HG03520 (cell line): ENCODE data around the gene GPR25.

Experiments
- ATAC-seq: cut with Tn5 transposase; IDR thresholded peaks from one replicate; pipeline ENCODE4 v1.9.1; 2021; ENCODE audit warnings: mild to moderate bottlenecking, moderate library complexity; ENCODE audit not compliant: unreplicated experiment

The GPR25 gene

DNA sequence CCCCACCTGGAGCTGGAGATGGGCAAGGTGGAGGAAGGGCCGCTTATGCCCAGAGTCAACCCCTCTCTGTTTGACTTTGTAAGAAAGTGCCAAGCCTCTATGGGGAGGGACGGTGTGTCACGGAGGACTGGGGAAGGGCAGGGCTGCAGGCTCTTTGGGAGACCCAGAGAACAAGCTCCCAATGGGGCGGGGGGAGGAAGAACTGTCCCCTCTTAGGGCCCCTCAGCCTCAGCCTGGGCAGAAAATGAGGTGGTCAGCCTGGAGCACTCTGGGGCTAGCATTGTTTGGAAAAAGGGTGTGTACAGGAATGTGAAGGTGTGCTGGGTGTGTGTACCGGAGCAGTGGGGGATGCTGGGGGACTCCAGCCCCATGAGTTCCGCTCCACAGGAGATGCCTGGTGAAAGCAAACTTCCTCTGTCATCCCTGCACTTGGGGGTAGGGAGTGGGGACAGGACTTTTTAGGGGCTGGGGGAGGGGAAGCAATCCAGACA lies 20.7 kb downstream of the GPR25 start:
- ATAC-seq = no peak

DNA sequence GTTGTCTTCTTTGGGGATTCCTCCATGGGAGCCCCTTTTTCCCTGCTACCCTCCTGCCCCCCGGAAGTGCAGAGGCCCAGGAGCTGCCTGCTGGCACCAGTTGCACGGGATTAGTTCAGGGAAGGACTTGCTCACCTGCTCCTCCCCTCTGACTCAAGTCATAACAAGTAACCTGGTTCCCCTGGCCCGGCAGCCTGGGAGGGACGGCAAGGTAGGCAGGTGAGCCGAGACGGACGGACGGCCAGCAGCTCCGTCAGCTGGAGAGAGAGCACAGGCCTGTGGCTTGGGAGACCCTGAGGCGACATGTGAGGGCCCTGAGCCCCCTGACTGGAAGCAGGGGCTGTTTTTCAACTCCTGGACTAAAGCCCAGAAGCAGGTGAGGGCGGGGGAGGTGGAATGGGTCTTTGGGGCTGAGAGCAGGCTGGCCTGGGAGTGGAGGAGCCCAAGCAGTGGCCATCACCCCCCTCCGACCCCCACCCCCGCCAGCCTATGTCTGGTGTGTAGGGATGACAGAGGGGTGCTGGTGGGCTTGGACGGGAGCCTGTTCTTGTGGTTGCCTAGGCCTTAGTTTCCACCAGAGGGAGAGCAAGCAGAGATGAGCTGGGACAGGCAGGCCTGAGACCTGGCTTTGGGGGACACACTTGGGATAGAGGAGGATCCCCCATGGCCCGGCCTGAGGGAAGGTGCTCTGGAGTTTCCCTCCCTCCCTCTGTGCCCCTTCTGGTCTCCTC lies 22.1 kb downstream of the GPR25 start, which contains the start of gene INAVA:
Gene INAVA, plus strand, starts transcription at position 189 of the 731 bp plus-strand sequence. CDS start 3,501 bp downstream, outside the sequence.
- ATAC-seq = no peak

DNA sequence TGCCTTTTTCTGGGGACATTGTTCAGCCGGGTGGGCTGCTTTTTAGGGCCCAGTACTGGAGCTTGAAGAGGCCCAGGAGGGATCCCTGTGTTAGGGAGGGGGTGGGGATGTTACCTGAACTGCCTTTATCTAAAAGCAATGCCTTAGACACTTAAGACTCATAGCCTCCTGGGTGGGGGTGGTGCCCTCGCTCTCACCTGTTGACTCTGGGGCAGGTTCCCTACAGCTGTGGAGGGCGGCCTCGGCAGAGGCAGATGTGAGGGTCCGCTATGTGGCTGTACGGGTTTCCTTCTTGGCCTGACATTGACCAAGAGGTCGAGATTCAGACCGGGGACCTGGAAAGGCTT lies 22.6 kb downstream of the GPR25 start:
- no peak for ATAC-seq

DNA sequence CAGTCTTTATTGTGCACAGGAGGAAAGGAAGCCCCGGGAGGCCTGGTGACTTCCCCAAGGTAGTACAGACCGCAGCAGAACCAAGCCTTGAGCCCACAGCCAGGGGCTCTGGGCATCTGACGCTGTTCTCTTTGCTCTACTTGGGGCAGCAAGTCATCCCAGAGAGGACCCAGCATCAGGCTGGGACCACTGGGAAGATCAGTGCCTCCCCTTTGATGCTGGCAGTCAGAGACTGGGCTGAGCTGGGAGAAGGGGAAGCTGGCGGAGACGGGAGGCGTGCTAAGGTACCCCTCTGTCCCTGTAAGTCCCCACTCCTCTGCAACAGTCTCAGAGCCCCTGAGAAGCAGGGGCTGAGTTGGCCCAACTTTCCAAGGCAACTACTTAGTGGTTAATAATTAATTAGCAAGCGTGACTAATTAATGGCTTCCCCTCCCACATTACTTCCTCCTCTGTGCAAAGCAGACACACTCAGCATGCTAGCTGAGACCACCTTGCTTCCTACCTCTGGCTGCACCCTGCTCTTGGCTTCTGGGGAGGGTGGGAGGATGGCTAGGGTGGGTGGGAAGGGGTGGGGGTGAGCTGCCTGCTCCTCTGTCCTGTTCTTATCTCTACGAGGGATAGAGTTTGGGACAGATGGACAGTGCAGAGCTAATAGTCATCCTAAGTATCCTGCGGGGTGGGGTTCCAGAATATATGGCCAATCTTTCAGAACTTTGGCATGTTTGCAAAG lies 23.2 kb downstream of the GPR25 start:
- ATAC-seq = no peak

DNA sequence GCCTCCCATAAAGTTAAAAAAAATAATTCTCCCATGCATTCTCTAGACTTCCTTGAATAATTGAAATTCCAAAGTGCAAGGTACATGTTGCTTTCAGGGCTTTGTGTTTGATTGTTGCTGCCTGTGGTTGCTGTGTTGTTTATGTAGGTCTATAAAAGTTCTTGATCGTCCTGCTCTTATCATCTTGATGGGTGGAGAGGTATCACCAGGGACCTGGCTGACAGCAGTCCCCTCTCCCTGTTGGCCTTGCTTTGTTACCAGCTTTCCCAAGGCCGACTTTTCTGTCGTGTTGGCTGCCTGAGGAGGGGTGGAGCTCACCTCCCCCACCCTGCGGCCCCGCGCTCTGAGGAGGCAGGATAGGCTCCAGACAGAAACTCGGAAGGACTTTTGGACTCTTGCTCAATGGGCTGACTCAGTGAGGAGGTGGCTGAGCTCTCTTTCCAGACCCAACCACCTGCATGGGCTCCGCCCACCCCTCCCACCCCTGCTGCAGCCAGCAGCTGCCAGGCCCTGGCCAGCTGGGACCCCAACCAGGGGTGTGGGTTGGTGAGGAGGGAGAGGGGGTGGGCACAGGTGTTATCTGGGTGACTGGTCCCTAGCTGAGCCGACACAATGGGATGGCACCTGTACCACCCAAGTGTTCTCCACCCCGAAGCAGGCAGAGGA lies 23.9 kb downstream of the GPR25 start:
- ATAC-seq = no peak

DNA sequence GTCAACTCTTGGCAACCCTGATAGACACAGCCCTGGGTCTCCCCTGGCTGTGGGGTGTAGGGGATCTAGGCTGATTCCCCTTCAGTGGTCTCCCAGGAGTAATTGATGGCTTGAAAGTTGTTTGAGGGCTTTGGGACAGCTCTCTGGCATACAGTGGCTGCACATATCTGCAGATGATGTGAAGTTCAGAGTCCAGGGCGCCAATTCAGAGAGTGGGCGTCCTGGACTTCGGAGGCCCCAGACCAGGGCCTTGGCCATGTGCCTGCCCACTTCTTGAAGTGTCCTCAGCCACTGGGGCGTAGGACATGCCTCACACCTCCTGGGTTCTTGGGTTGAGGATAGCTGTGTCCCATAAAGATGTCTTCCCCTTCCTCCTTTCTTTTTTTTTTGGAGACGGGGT lies 24.5 kb downstream of the GPR25 start:
- no peak for ATAC-seq

DNA sequence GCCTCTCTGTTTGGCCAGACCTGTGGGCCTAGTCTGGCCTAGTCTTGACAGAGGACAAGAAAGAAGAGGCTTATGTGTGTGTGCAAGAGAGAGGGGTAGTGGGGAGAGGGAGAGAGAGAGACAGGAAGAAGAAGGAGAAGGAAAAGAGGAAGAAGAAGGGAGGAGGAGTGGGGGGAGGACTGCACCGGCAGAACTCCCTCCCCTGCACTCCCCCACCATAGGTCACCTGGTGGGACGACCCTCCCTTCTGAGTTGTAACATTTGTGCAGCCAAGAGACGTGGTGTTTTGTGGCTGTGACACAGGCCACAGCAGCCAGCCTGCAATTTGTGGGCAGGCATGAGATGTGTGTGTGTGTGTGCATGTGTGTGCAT lies 26.2 kb downstream of the GPR25 start:
- no peak for ATAC-seq

DNA sequence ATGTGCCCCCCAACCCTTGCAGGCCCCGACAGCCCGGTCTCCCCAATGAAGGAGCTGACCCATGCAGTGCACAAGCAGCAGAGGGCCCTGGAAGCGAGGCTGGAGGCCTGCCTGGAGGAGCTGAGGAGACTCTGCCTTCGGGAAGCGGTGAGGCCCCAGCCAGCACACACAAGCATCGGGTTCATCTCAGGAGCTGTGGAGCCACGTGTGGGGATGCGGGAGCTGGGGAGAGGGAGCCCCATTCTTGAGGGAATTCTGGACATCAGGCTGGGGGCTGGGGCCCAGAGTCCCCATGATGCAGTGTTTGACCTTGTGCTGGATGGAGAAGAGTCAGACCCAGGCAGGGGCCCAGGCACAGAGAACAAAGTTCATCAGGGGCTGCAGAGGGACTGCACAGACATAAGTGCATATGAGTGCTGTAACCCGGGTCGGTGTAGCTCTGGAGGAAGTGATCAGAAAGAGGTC lies 26.7 kb downstream of the GPR25 start:
- ATAC-seq = no peak

DNA sequence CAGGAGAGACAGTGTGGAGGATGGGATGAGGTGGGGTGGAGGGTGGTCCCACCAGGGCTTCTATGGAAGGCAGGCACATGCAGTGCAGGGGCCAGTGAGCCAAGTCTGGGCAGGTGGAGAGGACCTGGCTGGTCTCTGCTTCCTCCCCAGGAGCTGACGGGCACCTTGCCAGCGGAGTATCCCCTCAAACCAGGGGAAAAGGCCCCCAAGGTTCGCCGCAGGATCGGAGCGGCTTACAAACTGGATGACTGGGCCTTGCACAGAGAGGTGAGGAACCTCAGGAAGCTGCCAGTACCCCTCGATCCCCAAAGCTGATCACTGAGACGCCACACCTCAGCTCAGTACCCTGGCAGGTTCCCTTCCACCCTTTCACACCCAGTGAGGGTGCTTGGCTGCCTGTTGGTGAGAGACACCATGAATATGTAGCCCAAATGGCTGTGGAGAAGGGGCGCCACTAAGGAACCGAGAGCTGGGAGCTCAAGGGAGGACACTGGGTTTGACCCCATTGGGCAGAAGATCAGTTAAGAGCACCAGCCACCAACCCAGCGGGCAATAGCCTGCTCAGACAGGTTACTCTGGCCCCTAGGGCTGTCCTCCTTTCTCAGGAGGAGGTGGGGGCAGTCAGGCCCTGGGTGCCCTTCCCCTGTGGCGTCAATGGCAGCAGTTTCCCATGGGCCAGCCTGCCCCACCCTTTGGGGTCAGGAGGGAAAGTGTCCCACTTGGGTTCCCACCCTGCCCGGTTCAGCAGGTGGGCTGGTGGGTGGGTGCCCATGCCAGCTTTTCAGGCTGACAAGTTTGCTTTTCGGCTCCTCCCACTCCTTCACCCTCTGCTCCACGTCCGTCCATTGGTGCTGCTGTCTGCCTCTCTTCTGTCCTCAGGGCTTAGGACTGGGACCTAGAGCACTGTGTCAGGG lies 27.4 kb downstream of the GPR25 start:
- no peak for ATAC-seq

DNA sequence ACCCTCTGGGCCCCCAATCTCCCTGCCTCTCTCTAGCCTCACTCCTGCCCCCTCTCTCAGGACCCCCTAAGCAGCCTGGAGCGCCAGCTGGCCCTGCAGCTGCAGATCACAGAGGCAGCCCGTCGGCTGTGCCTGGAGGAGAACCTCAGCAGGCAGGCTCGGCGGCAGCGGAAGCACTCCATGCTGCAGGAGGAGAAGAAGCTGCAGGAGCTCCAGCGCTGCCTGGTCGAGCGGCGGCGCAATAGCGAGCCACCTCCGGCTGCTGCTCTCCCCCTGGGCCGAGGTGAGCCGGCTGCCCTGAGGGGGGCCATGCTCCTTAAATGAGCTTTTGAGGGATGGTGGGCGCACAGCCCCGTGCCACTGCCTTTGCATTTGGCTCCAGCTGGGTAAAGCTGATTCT lies 28.1 kb downstream of the GPR25 start:
- ATAC-seq = no peak

DNA sequence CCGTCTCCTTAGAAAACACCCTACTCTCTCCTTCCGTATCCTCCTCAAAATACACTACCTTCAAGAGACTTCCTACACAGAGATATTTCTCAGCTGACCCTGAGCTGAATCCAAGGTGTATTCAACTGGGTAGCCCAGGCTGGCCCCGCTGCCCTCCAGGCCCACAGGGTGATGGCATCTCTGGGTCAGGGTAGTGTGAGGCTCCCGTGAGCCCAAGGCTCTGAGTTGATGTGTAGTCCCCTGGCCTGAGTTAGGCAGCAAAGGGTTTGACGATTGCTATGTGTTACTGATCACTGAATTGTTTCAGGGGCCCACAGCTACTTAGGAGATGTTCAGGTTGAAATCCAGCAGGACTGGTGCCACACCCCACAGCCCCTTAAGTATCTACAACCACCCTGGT lies 28.6 kb downstream of the GPR25 start:
- no peak for ATAC-seq

DNA sequence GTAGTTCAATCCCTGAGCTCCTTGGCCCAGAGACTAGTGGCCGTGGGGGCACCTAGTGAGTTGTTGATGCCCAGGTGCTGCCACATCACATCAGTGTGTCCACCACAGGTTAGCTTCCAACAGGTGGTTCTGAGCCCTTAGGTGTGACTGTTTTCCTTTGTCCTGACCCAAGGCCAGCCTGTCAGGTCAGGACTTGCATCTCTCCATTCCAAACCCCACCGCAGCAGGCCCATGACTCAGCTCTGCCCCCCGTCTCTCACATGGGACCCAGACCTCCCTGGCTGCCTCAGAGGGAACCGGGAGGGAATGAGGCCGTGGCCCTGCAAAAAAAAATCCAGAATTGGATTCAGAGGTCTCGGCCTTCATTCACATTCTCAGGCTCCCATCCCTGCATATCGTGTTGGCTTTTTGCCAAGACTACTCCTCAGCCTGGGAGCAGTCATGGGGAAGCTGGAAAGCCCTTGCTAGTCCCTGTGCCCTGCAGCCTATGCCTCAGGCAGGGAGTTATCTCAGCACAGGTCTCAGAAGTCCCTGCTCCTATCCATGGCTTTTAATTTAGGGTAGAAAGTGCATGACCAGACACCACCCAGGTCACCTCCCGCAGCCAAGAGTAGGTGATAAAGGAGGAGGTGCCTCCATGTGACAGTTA lies 29.1 kb downstream of the GPR25 start:
- ATAC-seq = no peak

DNA sequence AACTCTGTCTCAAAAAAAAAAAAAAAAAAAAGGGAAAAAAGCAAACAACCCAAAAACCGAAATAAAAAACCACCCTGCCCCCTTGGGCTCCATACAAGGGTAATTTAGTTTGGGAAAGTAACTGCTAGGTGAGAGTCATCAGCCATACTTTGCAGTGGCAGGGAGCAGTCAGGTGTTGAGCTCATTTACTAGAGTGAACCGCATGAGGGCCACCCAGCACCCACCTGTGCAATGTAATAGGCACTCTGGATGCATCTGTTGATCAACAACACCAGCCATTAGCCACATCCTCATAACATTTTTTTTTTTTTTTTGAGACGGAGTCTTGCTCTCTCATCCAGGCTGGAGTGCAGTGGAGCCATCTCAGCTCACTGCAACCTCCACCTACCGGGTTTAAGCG lies 31.0 kb downstream of the GPR25 start:
- ATAC-seq = no peak

DNA sequence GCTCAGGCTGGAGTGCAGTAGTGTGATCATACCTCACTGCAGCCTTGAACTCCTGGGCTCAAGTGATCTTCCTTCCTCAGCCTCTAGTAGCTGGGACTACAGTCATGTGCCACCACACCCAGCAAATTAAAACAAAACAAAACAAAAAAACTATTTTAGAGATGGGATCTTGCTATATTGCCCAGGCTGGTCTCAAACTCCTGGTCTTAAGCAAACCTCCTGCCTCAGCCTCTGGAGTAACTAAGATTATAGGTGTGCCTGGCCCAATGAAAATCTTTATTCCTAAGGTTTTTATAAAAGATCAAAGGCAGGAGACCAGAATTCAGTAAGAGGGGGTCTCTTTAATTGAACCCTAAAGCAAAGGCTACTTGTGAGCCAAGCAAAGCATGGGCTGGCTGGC lies 32.0 kb downstream of the GPR25 start:
- ATAC-seq = no peak

DNA sequence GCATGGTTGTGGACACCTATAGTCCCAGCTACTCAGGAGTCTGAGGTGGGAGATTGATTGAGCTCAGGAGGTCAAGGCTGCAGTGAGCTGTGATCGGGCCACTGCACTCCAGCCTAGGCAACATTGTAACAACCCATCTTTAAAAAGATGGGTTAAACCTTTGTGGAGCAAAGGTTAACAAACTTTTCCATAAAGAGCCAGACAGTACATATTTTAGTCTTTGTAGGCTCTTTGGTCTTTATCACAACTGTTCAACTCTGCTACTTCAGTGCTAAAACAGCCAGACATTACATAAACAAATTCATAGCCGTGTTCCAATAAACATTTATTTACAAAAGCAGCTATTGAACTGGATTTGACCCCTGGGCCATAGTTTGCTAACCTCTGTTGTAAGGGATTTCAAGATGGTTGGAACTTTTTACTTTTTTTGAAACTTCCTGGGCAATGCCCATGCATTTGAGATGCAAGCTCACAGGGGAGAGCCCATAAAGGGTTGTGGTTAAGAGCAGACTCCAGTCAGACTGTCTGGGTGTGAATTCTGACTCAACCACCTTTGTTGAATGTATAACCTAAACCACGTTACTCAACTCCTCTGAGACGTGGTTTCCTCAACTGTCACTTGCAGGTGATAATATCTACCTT lies 32.8 kb downstream of the GPR25 start:
- no peak for ATAC-seq

DNA sequence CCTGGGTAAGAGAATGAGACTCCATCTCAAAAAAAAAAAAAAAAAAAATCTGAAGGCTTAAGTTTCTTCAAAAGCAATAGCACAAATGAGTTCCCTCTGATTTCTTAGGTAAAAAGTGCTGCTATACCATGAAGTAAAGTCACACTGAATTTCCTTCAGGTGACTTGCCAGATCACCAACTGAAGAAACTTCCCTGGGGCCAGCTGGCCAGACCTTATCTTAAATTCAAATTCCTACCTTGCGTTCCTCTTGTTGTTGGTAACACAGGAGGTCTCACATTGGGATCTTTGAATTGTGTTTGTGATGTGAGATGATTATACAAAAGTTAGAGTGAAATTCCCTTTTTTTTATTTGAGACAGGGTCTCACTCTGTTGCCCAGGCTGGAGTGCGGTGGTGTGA lies 33.7 kb downstream of the GPR25 start:
- ATAC-seq = no peak

DNA sequence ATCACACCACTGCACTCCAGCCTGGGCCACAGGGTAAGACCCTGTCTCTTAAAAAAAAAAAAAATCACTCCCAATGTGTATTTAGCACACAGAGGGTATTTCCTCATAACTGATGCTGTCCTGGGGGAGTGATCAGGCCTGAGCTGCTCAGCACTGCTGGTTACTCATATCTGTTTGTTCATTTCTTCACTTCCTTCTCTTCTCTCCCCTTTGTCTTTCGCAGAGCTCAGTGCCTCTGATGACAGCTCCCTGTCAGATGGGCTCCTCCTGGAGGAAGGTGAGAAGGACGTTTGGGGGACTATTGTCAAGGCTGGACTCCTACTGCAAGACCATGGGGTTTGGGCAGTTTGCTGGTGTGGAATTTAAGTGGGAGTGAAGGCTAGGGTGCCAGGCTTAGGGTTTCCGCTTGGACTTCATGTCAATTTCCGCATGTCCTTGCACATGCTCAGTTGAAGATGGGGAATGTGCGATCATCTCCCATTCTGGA lies 34.9 kb downstream of the GPR25 start:
- peak; percentile 77 for ATAC-seq

DNA sequence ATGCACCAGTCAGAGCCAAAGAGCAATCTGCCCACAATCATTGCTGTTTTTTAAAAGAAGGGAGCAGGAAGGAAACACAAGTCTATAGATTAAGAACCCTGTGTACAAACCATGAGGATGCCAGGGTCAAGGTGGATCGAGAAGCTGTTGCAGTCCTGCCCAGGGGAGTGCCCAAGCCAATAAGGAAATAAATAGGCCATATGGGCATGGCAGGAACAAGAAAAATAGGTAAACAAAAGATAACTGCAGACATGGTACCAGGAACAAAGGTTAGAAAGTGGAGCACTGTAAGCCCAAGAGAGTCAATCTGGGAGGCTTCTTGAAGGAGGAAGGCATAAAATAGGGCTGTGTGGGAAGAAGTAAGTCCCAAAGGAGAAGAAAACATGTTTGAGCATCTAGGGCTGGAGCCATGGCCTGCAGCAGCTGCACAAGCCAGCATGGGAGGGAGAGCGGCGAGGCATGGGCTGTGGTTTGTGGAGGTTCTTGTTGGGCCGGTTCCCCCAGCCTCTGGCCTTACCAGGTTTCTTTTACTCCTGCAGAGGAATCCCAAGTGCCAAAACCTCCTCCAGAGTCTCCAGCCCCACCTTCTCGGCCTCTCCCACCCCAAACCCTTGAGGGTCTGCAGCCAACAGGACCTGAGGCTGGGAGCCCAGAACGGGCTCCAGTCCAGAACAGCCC lies 35.5 kb downstream of the GPR25 start:
- ATAC-seq = no peak

DNA sequence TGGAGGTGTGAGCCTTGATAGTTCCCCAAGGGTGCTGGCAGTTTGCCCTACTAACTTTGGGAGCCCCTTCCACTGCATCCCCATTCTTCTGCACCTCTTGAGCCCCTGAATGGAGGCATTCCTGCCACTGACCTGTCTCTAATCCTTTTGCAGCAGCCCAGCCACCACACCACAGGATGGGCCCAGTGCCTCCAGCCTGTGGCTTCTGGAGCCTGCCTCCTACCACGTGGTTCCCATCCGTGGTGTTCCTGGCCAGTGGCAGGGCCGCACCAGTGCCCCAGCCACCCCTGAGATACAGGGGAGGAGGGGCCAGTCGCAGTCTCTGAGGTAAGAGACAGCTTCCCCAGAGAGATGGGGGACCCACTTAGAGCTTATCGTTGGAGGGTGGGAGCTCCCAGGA lies 36.3 kb downstream of the GPR25 start:
- no peak for ATAC-seq
